PC-3 (cell line): Measurements from ENCODE around the gene FRMD6. TPM values are rescaled to one million over a fixed set of nuclear protein-coding genes. Genes with fewer than 3 reads are reported as not detected.

Source experiments
- ATAC-seq: fragments of 200-7000 bp; cut with Tn5 transposase; 2 replicates; pipeline ENCODE4 v1.9.1; 2020; ENCODE audit warnings: mild to moderate bottlenecking, moderate library complexity
- BruUV-seq: library from RNA; stranded (reverse); fragments of 400-500 nt; replicated peaks from 2 replicates; lab custom pipeline; 2021; lab: Mats Ljungman, UMichigan
- CTCF ChIA-PET: fragments of 300-600 bp; sonication (Branson Sonifier 250); formaldehyde crosslinking; loops from one replicate; lab custom pipeline; 2022; ENCODE audit warnings: antibody characterized with exemption; lab: Charles Lee
- POLR2A ChIA-PET: fragments of 300-600 bp; sonication (Branson Sonifier 250); formaldehyde crosslinking; loops from one replicate; lab custom pipeline; 2022; ENCODE audit warnings: antibody characterized with exemption; ENCODE audit not compliant: unreplicated experiment; lab: Charles Lee
- DNase-seq: peaks from one replicate; pipeline ENCODE4 v3.0.0-alpha.2; 2015
- H2AFZ ChIP-seq: fragments of 300-600 bp; sonication (generic); 2 replicates; pipeline ENCODE4 v1.6.0; 2016; ENCODE audit warnings: antibody characterized with exemption, low read length
- H3F3A ChIP-seq: fragments of 300-600 bp; sonication (generic); one replicate; pipeline ENCODE4 v1.6.0; 2017; ENCODE audit warnings: antibody characterized with exemption, low read length, control low read depth, mild to moderate bottlenecking; ENCODE audit not compliant: unreplicated experiment
- H3K27ac ChIP-seq: fragments of 300-600 bp; sonication (generic); 2 replicates; pipeline ENCODE4 v1.5.1; 2016; ENCODE audit warnings: mild to moderate bottlenecking, low read length
- H3K27me3 ChIP-seq: fragments of 300-600 bp; sonication (generic); 2 replicates; pipeline ENCODE4 v1.6.1; 2016; ENCODE audit warnings: low read length, mixed read lengths
- H3K36me3 ChIP-seq: fragments of 300-600 bp; sonication (generic); 2 replicates; pipeline ENCODE4 v1.6.1; 2016; ENCODE audit warnings: low read depth, mixed run types, low read length, mixed read lengths
- H3K4me1 ChIP-seq: fragments of 300-600 bp; sonication (generic); 2 replicates; pipeline ENCODE4 v1.5.1; 2016; ENCODE audit warnings: low read length; ENCODE audit not compliant: insufficient read depth
- H3K4me2 ChIP-seq: fragments of 300-600 bp; sonication (generic); 2 replicates; pipeline ENCODE4 v1.6.0; 2016; ENCODE audit warnings: low read length
- H3K4me3 ChIP-seq: fragments of 300-600 bp; sonication (generic); 2 replicates; pipeline ENCODE4 v1.5.1; 2016; ENCODE audit warnings: mild to moderate bottlenecking, low read length, mixed read lengths
- H3K79me2 ChIP-seq: fragments of 300-600 bp; sonication (generic); 2 replicates; pipeline ENCODE4 v1.6.1; 2017; ENCODE audit warnings: low read length, mixed read lengths
- H3K9ac ChIP-seq: fragments of 300-600 bp; sonication (generic); 2 replicates; pipeline ENCODE4 v1.6.0; 2016; ENCODE audit warnings: mild to moderate bottlenecking, low read length
- H3K9me2 ChIP-seq: fragments of 300-600 bp; sonication (generic); replicated peaks from 2 replicates; pipeline ENCODE4 v1.6.1; 2016; ENCODE audit warnings: mixed run types, low read length, mixed read lengths
- H3K9me3 ChIP-seq: fragments of 300-600 bp; sonication (generic); 2 replicates; pipeline ENCODE4 v1.6.1; 2016; ENCODE audit warnings: low read length, mixed read lengths
- H4K20me1 ChIP-seq: fragments of 300-600 bp; sonication (generic); 2 replicates; pipeline ENCODE4 v1.6.1; 2016; ENCODE audit warnings: low read length, mixed read lengths
- EZH2 ChIP-seq: fragments of 300-600 bp; sonication (generic); IDR thresholded peaks from one replicate; pipeline ENCODE4 v1.6.1; 2017; ENCODE audit warnings: antibody characterized with exemption, mild to moderate bottlenecking, low read length; ENCODE audit not compliant: unreplicated experiment
- EZH2phosphoT487 ChIP-seq: fragments of 300-600 bp; sonication (generic); IDR thresholded peaks from 2 replicates; pipeline ENCODE4 v1.6.1; 2018; ENCODE audit warnings: mild to moderate bottlenecking, antibody characterized with exemption, low read length, borderline replicate concordance
- intact Hi-C: fragments of 100-400 bp; cut with micrococcal nuclease; formaldehyde crosslinking; loops from 2 replicates; pipeline ENCODE4 v1.9.0; 2023
- total RNA-seq: library from RNA; depleted of rRNA; stranded (reverse); fragments of >200 nt; gene quantifications from 2 replicates; pipeline ENCODE4 v1.2.3, GENCODE V29; 2014
- TF ChIP-seq, protein P1 (sequence below): fragments of 300-600 bp; sonication (generic); conservative IDR thresholded peaks from 2 replicates; pipeline ENCODE4 v1.5.1; 2017; ENCODE audit warnings: antibody characterized with exemption, low read depth, mild to moderate bottlenecking, low read length

Gene FRMD6
- total RNA-seq, 1 experiment from 2014 or later = 103 TPM

DNA sequence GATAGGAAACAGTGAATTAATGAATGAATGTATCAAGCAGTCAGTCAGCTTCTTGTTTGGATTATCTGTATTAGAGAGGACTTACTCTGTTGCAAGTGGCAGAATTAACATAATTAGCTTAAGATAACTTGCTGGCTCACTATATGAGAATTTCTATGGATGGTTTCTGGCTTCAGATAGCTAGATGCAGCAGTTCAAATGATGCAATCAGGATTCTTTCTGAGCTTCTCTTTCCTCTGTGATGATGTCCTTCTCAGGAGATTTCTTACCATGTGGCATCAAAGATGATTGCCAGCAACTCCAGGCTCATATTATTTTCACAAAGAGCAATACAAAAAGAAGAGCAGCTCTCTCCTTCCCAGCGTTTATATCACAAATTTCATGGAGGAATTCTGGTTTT is 30.7 kb downstream of the FRMD6 start:
- Histone ChIP-seq H3K79me2 (peaks cover 97% of the 10 kb centered on the region), H2AFZ (no peak overlapping the region), H3K36me3 (peaks cover 10% of the 10 kb centered on the region; the same call in 1 of the 2 replicates), H3K27me3 (no peaks in the 10 kb centered on the region), H3K9me3 (no peaks in the 10 kb centered on the region), H3K4me2 (no peak overlapping the region), H3K4me3 (no peak overlapping the region), H3K4me1 (no peaks in the 10 kb centered on the region), H3F3A (no peaks in the 10 kb centered on the region), H3K9ac (no peak overlapping the region), H3K9me2 (no peaks in the 10 kb centered on the region), H4K20me1 (peaks cover 22% of the 10 kb centered on the region), H3K27ac (no peak overlapping the region)
- no peak for ATAC-seq
- DNase-seq = no peak
- POLR2A ChIA-PET = no interaction called here
- BruUV-seq = no TSS peak
- CTCF ChIA-PET = no interaction called here
- intact Hi-C loops = no loop called here
- TF ChIP-seq EZH2 (no peak), EZH2phosphoT487 (no peak)
- TF ChIP-seq, protein P1, sequence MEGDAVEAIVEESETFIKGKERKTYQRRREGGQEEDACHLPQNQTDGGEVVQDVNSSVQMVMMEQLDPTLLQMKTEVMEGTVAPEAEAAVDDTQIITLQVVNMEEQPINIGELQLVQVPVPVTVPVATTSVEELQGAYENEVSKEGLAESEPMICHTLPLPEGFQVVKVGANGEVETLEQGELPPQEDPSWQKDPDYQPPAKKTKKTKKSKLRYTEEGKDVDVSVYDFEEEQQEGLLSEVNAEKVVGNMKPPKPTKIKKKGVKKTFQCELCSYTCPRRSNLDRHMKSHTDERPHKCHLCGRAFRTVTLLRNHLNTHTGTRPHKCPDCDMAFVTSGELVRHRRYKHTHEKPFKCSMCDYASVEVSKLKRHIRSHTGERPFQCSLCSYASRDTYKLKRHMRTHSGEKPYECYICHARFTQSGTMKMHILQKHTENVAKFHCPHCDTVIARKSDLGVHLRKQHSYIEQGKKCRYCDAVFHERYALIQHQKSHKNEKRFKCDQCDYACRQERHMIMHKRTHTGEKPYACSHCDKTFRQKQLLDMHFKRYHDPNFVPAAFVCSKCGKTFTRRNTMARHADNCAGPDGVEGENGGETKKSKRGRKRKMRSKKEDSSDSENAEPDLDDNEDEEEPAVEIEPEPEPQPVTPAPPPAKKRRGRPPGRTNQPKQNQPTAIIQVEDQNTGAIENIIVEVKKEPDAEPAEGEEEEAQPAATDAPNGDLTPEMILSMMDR = no peak

DNA sequence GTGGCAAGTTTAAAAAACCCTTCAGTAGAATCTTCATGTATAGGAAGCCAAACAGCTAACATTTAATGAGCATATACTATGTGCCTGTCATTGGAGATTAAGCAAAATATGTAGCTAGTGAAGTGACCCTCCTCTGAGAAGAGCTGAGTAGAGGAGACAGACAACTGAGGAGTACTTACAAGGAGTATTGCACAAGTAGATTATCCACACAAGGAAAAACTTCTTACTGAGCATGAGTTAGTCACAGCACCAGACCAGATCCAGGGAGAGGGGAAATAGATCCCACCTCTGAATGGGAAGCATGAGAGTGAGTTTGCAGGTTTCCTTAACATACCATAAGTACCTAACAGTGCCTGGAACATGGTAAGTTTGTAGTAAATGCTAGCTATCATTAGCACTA is 33.0 kb downstream of the FRMD6 start:
- ChIA-PET POLR2A (no interaction called here), CTCF (no interaction called here)
- intact Hi-C loops = no loop called here
- H3K9me2 ChIP-seq = no peaks in the 10 kb centered on the region
- H3K27me3 ChIP-seq = no peaks in the 10 kb centered on the region
- no peaks in the 10 kb centered on the region for H3F3A ChIP-seq
- no TSS peak for BruUV-seq
- no peak overlapping the region for H3K4me3 ChIP-seq
- H3K79me2 ChIP-seq = peaks cover 100% of the 10 kb centered on the region
- H3K4me1 ChIP-seq = no peaks in the 10 kb centered on the region
- H3K36me3 ChIP-seq = peaks cover 2% of the 10 kb centered on the region; the same call in 1 of the 2 replicates
- DNase-seq (no peak), ATAC-seq (no peak)
- H4K20me1 ChIP-seq = peaks cover 20% of the 10 kb centered on the region
- no peak overlapping the region for H3K4me2 ChIP-seq
- H2AFZ ChIP-seq = no peak overlapping the region
- TF ChIP-seq EZH2phosphoT487 = no peak
- no peak for TF ChIP-seq EZH2
- TF ChIP-seq, protein P1 = no peak
- H3K9ac ChIP-seq = no peak overlapping the region
- no peaks in the 10 kb centered on the region for H3K9me3 ChIP-seq
- no peak overlapping the region for H3K27ac ChIP-seq

DNA sequence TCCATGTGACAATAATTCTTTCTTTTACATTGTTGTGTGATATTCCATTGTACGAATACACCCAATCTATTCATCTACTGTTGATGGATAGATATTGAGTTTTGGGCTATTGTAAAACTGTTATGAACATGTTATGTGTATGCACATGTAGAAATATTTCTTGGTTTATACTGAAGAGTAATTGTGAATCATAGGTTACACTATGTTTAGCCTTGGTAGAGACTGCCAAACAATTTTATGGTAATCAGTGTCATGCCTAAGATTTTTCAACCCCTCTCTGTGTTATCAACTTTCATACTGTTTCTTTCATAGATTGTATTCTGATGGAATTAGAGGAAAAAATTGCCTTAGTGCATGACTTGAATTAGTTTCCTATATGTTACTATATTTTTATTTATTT is 39.5 kb downstream of the FRMD6 start:
- H3K9ac ChIP-seq = no peak overlapping the region
- H3K4me1 ChIP-seq = no peaks in the 10 kb centered on the region
- H3K4me3 ChIP-seq = no peak overlapping the region
- intact Hi-C loops = no loop called here
- POLR2A ChIA-PET = interaction anchor here (0.5 kb wide), 1 partner anchor 35 kb away, joined by 3 read pairs; no protein-coding TSS in a partner anchor
- no peak overlapping the region for H3K27ac ChIP-seq
- ATAC-seq = peak; percentile 82
- H3K27me3 ChIP-seq = no peaks in the 10 kb centered on the region
- no peaks in the 10 kb centered on the region for H3F3A ChIP-seq
- peak; percentile 31 for DNase-seq
- peaks cover 39% of the 10 kb centered on the region for H3K36me3 ChIP-seq
- no peak overlapping the region for H3K4me2 ChIP-seq
- CTCF ChIA-PET = no interaction called here
- peaks cover 7% of the 10 kb centered on the region; the same call in 1 of the 2 replicates for H4K20me1 ChIP-seq
- H3K79me2 ChIP-seq = peaks cover 80% of the 10 kb centered on the region
- TF ChIP-seq EZH2phosphoT487 (no peak), EZH2 (no peak)
- TF ChIP-seq, protein P1 = no peak
- H2AFZ ChIP-seq = no peak overlapping the region
- no peaks in the 10 kb centered on the region for H3K9me2 ChIP-seq
- BruUV-seq = no TSS peak
- no peaks in the 10 kb centered on the region for H3K9me3 ChIP-seq
